Colonic mucosa (tissue), 4 donors: Measurements from ENCODE around the gene HSPA12A. TPM values are rescaled to one million over a fixed set of nuclear protein-coding genes. Genes with fewer than 3 reads are reported as not detected.

Experiments
- DNase-seq: peaks from one replicate; pipeline ENCODE4 v3.0.0-alpha.2; 2020
- H3K27ac ChIP-seq: fragments of 200-600 bp; one replicate; pipeline ENCODE4 v1.8.0; 2021
- H3K27me3 ChIP-seq: fragments of 200-600 bp; one replicate; pipeline ENCODE4 v1.8.0; 2021
- H3K36me3 ChIP-seq: fragments of 200-600 bp; one replicate; pipeline ENCODE4 v1.8.0; 2021
- H3K4me1 ChIP-seq: fragments of 200-600 bp; one replicate; pipeline ENCODE4 v1.8.0; 2021; ENCODE audit warnings: mild to moderate bottlenecking
- H3K4me3 ChIP-seq: fragments of 200-600 bp; one replicate; pipeline ENCODE4 v1.8.0; 2021
- H3K9ac ChIP-seq, 2 donors: one replicate each; pipeline ENCODE4 v1.7.0; 2013; ENCODE audit warnings: control low read depth in 2 of 2, low read depth in 2 of 2, low read length in 2 of 2
- H3K9me3 ChIP-seq: fragments of 200-600 bp; one replicate; pipeline ENCODE4 v1.8.0; 2021
- intact Hi-C: fragments of 100-400 bp; cut with DNase I; formaldehyde crosslinking; loops from one replicate; pipeline ENCODE4 v1.14.1; 2022
- total RNA-seq, 2 donors: library from RNA; stranded (reverse); fragmentation: NEBNext Ultra II Directional in 1 of 2; extraction: Animal tissue kit (Norgen Biotek cat#: 25700) in 1 of 2; gene quantifications; one replicate each; pipeline ENCODE4 v1.2.1, GENCODE V29; 2021
- TF ChIP-seq, protein P1 (sequence below): fragments of 200-600 bp; IDR thresholded peaks from one replicate; pipeline ENCODE4 v1.8.0; 2022; ENCODE audit warnings: antibody characterized with exemption, mild to moderate bottlenecking
- donor health status: healthy.
- donor health status: DM: no; HTN: no; CAD: no.
- donor health status: DM: no; HTN: no; CAD: no.

Gene HSPA12A
- total RNA-seq, 2 donors from 2014 or later: 6.2 to 7.0 TPM

DNA sequence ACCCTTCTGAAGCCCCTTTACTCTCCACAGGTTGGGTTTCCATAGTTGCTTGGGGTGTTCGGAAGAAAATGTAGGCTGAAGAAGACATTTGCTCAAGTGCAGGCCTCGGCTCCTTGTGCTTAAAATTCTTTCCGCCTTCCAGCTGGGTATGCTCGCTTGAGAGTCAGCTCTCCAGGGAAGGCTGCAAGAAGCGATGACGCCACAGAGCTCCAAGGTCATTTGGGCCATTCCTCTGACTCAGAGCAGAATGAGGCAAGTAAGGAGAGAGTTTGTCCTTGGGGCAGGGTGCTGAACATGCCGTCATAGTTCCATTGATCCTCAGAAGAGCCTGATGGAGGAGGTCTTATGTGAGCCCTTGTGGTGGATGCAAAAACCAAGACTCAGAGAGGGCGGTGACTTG is 27.4 kb upstream of the HSPA12A start:
- no peak for DNase-seq
- Histone ChIP-seq H3K4me3 (no peak overlapping the region), H3K27me3 (no peaks in the 10 kb centered on the region), H3K9ac (no peak overlapping the region), H3K27ac (no peak overlapping the region), H3K9me3 (no peaks in the 10 kb centered on the region), H3K36me3 (no peaks in the 10 kb centered on the region), H3K4me1 (peaks cover 17% of the 10 kb centered on the region)
- intact Hi-C loops: no loop called here
- TF ChIP-seq, protein P1, sequence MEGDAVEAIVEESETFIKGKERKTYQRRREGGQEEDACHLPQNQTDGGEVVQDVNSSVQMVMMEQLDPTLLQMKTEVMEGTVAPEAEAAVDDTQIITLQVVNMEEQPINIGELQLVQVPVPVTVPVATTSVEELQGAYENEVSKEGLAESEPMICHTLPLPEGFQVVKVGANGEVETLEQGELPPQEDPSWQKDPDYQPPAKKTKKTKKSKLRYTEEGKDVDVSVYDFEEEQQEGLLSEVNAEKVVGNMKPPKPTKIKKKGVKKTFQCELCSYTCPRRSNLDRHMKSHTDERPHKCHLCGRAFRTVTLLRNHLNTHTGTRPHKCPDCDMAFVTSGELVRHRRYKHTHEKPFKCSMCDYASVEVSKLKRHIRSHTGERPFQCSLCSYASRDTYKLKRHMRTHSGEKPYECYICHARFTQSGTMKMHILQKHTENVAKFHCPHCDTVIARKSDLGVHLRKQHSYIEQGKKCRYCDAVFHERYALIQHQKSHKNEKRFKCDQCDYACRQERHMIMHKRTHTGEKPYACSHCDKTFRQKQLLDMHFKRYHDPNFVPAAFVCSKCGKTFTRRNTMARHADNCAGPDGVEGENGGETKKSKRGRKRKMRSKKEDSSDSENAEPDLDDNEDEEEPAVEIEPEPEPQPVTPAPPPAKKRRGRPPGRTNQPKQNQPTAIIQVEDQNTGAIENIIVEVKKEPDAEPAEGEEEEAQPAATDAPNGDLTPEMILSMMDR: no peak

DNA sequence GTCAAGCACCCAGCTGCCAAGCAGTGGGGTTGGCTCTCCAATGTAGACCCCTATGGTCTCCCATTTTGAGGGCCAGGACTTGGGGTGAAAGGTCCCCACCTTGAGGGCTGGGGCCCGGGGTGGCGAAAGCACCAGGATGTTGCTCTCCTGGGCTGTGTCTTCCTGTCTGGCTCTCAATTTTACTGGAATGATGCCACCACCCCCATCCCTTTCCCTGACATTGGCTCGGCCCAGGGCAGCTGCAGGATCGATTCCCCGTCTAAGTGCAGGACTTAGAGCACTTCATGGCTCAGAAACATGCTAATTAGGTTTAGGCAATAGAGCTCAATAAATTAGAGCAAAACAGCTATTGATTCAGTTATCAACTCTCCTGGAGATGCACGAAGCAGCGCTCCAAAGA is 27.0 kb upstream of the HSPA12A start:
- intact Hi-C loops: no loop called here
- peaks cover 15% of the 10 kb centered on the region for H3K4me1 ChIP-seq
- H3K27me3 ChIP-seq: no peaks in the 10 kb centered on the region
- H3K36me3 ChIP-seq: no peaks in the 10 kb centered on the region
- no peak overlapping the region for H3K9ac ChIP-seq
- no peak for DNase-seq
- no peak overlapping the region for H3K27ac ChIP-seq
- no peaks in the 10 kb centered on the region for H3K9me3 ChIP-seq
- TF ChIP-seq, protein P1: no peak
- H3K4me3 ChIP-seq: no peak overlapping the region

DNA sequence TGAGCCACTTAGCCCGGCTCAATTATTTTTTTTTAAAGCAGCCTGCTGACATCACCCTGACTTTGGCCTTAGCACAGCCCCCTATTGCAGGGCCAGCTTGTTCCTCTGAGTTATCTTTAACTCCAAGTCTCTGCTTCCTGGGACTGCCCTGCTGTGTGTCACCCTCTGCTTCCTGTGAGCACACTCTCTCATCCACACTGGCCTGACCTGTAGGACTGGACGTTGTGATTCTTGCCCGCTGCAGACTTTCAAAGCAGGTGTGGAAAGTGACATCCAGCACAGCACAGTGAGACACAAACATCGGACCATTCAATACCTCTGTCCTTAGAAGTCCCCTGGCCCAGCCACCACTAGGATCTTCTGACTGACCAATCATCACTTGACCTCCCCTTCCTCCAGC is 26.4 kb upstream of the HSPA12A start:
- Histone ChIP-seq H3K4me1 (peaks cover 15% of the 10 kb centered on the region), H3K36me3 (no peaks in the 10 kb centered on the region), H3K9ac (no peak overlapping the region), H3K27me3 (no peaks in the 10 kb centered on the region), H3K27ac (no peak overlapping the region), H3K4me3 (no peak overlapping the region), H3K9me3 (no peaks in the 10 kb centered on the region)
- no peak for DNase-seq
- TF ChIP-seq, protein P1: no peak
- intact Hi-C loops: no loop called here

DNA sequence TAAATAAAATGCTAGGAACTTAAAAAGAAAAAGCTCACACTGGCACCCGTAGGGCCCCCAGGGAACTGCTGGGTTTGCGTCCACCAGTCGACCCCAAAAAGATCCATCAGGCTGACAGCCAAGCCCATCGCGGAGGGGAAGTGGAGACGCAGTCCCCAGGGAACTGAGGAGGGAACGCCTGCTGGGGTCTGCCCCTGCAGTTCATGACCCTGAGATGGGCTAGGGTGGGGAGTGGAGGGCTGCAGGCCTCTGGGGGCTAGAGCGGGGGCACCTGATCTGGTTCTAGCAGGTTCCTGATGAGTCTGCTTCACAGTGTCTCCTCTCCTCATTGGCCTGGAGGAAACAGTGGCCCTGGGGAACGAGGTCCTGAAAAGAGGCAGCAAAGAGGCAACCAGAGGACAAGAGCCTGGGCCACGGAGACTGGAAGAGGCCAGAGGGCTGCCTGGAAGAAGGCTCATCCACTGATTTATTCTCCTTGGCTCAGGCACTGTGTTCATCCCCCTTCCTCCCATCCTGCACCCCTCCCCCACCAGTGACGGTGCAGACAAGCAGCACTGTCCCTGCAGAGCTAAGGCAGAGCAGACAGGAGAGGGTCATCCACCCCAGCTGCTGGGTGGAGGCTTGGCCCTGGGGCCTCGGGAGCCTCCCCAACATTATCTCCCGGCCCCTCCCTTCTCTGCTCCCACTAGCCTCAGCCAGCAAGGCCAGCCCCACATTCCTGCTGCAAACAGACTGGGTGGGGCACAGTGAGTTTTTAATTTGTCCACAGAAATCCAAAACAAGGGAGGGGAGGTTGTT is 24.7 kb upstream of the HSPA12A start:
- peak; percentile 75 for DNase-seq
- H3K36me3 ChIP-seq: no peaks in the 10 kb centered on the region
- H3K27me3 ChIP-seq: no peaks in the 10 kb centered on the region
- H3K4me1 ChIP-seq: peaks cover 15% of the 10 kb centered on the region
- intact Hi-C loops: no loop called here
- H3K27ac ChIP-seq: peak overlapping the region; percentile 12
- H3K4me3 ChIP-seq: no peak overlapping the region
- TF ChIP-seq, protein P1: no peak
- no peaks in the 10 kb centered on the region for H3K9me3 ChIP-seq
- H3K9ac ChIP-seq: peak overlapping the region; percentile 3 to 43

DNA sequence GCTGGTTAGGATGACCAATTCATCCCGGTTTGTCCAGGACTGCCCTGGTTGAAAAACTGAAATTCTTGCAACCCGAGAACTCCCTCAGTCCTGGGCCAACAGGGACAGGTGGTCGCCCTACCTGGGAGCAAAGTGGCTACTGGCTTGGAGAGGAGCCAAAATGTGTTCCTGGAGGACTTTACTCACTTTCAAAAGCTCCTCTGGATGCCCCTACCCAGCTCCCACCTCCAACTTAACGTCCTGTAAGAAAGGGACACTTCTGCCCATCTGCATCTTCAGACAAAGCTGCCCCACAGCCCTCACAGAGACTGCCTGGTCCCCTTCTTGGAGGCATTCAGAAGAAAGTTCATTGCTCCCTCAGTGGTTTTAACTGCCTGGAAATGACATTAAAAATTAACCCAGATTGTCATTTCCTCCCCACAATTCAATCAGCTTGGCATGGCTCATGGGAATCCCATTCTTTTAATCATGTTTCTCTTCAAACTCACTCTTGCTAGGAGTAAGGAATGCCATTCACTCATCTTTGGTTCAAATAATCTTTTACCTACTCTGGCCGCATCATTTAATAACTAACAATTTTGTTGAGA is 24.0 kb upstream of the HSPA12A start:
- intact Hi-C loops: no loop called here
- Histone ChIP-seq H3K9me3 (no peaks in the 10 kb centered on the region), H3K36me3 (no peaks in the 10 kb centered on the region), H3K27me3 (no peaks in the 10 kb centered on the region), H3K27ac (peak overlapping the region; percentile 12), H3K4me1 (peaks cover 15% of the 10 kb centered on the region), H3K4me3 (no peak overlapping the region), H3K9ac (no peak overlapping the region)
- TF ChIP-seq, protein P1: no peak
- DNase-seq: no peak
